D721Med (cell line): ENCODE results near the gene DCPS.
"Not testable (repeated sequence)": the region's sequence is repeated elsewhere in the genome, so short reads cannot be mapped to it uniquely, and the experiment has no call there.

Source experiments
- DNase-seq: peaks from one replicate; pipeline ENCODE4 v3.0.0; 2011; ENCODE audit warnings: low spot score; ENCODE audit not compliant: insufficient read length
- FAIRE-seq: peaks from 2 replicates; lab custom pipeline; 2011; peaks lifted over from hg19 to GRCh38; lab: Jason Lieb, UNC
- CTCF ChIP-seq: IDR thresholded peaks from 2 replicates; pipeline ENCODE4 v1.5.1; 2012; ENCODE audit warnings: mild to moderate bottlenecking, control low read depth; ENCODE audit not compliant: insufficient read depth; ENCODE audit errors: missing control alignments

The DCPS gene

GRCh38 chr11:126383339-126384335, 79.8 kb downstream of the DCPS start:
- no peak for TF ChIP-seq CTCF
- FAIRE-seq: no peak
- no peak for DNase-seq

- no peak for TF ChIP-seq CTCF
- no peak for DNase-seq
- no peak for FAIRE-seq
Observed at GRCh38 chr11:126384449-126385070, 80.7 kb downstream of the DCPS start.

GRCh38 chr11:126385991-126386728, 82.3 kb downstream of the DCPS start:
- FAIRE-seq: no peak
- no peak for TF ChIP-seq CTCF
- no peak for DNase-seq

GRCh38 chr11:126386729-126387071, 82.8 kb downstream of the DCPS start:
- DNase-seq, FAIRE-seq: not testable (repeated sequence)

- FAIRE-seq: no peak
- DNase-seq: no peak
- TF ChIP-seq CTCF: no peak
Observed at GRCh38 chr11:126387857-126388256, 84.0 kb downstream of the DCPS start.

GRCh38 chr11:126390272-126390867, 86.5 kb downstream of the DCPS start:
- no peak for DNase-seq
- TF ChIP-seq CTCF: no peak
- no peak for FAIRE-seq

GRCh38 chr11:126391286-126391954, 87.6 kb downstream of the DCPS start:
- no peak for FAIRE-seq
- TF ChIP-seq CTCF: no peak

More at GRCh38 chr11:126391286-126391954, 87.6 kb downstream of the DCPS start:
- DNase-seq: no peak
